Raji (cell line): ENCODE results near the gene SLC12A3.

Source experiments
- POLR2A ChIP-seq: IDR thresholded peaks from 2 replicates; pipeline ENCODE4 v1.6.1; 2011; ENCODE audit warnings: low read depth, low read length, control low read depth; ENCODE audit not compliant: insufficient read depth

SLC12A3 gene

DNA sequence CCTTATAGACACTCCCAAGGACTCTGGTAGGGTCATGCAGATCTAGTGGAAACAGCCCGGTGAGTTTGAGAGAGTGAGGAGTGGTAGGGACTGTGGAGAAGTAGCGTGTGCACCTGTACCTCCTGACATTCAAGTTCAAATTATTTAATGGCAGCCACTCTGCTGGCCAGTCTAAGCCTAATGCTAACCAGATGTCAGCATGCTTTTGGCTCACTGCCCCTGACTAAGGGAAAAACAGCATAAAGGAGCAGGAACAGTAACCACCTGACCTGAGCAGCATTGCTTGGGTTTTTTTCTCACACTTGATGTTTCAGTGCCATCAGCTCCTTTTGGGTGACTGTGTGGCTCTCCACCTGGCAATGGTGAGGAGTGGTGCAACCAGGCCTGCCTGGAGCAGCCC is 23.8 kb upstream of the SLC12A3 start:
- no peak for TF ChIP-seq POLR2A

DNA sequence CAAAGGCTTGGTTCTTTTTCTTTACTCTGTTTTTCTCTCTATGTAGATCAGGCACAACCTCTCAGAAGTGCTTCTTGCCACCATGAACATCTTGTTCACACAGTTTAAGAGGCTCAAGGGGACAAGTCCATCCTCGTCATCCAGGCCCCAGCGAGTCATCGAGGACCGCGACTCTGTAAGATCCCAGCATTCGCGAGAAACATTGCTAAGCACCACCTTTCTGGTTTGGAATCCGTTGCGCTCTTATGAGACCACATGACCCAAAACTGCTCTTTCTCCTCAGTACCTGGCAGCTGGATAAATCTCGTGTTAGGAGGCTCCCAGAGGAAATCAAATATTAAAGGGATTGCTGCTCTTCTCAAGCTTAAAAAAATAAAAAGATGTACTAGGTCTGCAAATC is 23.3 kb upstream of the SLC12A3 start:
- no peak for TF ChIP-seq POLR2A

GRCh38 chr16:56842133-56842532 is 22.9 kb upstream of the SLC12A3 start:
- TF ChIP-seq POLR2A: no peak

DNA sequence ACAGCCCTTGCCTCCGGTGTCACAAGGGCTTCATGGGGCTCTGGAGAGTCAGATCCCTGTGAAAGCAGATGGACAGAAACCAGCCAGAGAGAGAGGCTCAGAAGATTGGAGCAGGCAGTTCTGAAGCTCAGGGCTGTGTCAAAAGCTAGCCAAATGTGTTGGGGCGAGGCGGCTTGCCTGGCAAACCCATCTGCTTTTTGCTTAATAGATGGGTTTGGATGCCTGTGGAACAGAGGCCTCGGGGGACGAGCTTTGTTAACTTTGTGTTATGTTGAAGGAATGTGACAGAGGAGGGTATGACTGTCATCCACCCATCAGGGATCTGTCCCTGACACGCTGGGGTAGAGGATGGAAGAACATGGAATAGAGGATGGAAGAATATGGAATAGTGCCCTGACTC is 21.0 kb upstream of the SLC12A3 start:
- TF ChIP-seq POLR2A: no peak

DNA sequence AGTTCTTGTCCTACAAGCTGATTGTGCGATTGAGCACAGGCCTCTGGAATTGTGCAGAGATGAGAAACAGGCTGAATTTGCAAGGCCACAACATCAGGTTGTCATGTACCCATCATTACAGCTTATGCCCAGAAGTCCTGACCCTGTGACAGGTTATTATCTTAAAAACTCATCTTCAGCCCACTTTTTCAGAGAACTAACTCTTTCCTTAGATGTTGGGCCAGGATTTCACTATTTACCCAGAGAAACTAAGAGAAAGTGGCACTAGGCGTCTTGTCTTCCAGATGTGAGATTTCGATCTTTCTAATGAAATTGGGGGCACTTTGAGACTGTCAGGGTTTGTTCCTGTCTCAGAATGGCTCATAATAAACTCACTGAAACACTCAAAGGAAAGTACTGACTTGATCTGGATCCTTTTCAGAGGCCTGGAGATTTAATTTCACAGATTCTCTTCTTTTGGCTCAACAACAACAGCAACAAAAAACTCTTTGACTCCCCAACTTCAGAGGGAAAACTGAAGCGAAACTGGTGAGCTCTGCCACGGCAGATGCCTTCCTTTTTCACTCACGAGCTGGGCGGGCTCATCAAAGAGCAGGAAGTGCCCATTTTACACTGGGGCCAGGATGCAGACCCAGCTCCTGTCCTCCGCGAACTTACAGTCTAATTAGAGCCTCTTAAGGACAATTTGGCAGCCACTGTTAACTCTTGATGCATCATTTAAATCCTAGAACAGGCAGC is 17.7 kb upstream of the SLC12A3 start:
- no peak for TF ChIP-seq POLR2A

DNA sequence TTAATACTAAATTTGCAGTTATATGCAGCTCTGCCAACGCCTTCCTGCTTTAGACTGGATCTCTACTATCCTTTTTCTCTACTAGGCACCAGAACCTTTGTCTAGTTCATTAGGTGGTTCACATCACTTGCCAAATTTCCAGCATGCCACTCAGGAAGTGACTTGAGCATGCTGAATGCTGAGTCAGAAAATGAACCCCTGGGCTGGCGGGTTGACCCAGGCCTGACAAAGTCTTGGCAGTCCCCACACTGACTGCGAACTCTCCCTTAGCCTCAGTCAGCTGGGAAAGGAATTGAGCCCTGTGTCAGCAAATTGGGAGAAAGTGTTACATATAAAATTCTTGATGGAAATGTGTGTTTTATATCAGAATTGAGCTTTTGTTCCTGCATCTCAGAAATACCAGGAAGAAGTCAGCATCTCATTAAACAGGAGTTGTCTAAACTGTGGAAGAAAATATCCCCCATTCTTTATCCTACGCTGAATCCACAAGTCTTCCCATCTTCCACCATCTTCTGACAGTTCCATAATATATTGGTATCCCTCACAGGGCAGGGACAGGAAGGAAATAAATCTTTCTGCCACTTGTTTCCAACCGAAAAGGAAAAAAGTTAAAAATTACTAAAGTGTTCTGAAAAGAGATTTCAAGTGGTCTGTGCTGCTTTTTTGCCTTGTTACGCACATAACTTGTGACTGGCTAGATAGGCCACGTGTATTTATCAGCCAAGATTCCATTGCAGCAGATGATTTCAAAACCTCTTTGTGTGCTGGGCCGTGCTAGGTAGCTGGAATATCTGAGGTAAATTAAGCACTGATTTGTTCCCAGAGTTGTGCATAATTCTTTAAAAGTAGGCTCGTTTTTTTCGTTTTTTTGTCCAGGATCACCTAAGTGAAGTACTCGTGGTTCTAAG is 16.7 kb upstream of the SLC12A3 start:
- TF ChIP-seq POLR2A: no peak

- no peak for TF ChIP-seq POLR2A
These were observed 15.9 kb upstream of the SLC12A3 start for GRCh38 chr16:56848955-56849689.

- no peak for TF ChIP-seq POLR2A
These were observed 15.0 kb upstream of the SLC12A3 start for GRCh38 chr16:56849690-56850680.

GRCh38 chr16:56851671-56852400 is 13.2 kb upstream of the SLC12A3 start:
- no peak for TF ChIP-seq POLR2A

DNA sequence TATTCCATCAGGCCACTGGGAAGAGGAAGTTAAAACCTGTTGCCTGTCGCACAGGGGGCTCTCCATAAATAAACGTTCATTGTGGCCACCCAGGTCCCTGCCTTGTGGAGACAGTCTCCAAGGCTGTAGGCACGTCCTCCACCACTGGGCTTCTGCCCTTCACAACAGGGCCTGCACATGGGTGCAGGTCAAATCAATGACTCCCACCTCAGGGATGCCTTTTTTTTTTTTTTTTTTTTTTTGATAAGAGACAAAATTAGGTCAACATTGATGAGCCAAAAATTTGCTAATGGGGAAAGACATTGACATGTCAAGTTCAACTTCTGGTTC is 12.6 kb upstream of the SLC12A3 start:
- TF ChIP-seq POLR2A: no peak

DNA sequence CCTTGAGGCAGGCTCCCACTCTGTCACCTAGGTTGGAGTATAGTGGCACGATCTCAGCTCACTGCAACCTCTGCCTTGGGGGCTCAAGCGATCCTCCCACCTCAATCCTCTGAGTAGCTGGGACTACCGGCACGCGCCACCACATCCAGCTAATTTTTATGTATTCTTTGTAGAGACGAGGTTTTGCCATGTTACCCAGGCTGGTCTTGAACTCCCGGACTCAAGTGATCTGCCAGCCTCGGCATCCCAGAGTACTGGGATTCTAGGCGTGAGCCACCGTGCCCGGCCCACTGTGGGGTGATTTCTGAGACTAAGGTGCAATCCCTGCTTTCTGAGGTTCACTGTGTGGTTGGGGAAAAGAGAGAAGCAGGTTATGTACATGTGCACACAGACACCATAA is 12.0 kb upstream of the SLC12A3 start:
- TF ChIP-seq POLR2A: no peak

DNA sequence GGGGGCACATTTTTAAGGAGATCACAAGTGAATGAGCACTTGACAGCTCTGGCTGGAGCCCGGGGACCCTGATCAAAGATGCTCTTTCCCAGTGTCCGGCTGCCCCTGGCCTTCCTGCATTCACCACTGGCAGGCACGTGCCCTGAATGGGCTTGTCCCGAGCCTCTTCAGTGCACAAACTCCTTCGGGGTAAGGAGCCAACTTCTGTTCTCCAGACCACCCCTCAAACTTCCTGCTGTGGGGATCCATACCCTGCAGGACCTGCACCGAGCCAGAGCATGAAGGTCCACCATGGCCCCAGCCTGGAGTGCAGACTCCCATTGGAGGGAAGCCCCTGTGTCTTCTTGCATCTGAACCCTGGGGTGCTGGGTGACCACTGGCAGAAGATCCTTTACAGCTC is 9.8 kb upstream of the SLC12A3 start:
- no peak for TF ChIP-seq POLR2A

DNA sequence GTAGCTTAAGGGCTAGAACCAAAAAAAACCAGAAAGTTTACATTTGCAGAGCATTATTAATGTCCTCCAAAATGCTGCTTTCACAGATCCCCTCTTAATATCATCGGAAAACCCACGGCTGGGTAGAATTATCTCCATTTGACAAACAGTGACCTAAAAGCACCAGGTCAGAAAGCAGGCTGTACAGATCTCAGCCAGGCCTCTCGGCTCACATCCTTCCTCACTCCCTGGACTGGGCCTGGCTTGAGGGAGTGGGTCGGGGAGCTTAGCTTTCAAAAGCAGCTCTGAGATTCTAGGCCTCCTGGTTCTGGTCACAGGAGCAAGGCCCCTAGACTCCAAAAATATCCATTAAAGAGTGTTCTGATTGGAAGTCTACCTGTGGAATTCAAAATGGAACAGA is 9.1 kb upstream of the SLC12A3 start:
- no peak for TF ChIP-seq POLR2A
